NCI-H82 (cell line): ENCODE measurements around the gene NOS3.

Experiments
- DNase-seq: peaks from one replicate; lab custom pipeline; 2025; lab: John Stamatoyannopoulos, UW

Gene NOS3

DNA sequence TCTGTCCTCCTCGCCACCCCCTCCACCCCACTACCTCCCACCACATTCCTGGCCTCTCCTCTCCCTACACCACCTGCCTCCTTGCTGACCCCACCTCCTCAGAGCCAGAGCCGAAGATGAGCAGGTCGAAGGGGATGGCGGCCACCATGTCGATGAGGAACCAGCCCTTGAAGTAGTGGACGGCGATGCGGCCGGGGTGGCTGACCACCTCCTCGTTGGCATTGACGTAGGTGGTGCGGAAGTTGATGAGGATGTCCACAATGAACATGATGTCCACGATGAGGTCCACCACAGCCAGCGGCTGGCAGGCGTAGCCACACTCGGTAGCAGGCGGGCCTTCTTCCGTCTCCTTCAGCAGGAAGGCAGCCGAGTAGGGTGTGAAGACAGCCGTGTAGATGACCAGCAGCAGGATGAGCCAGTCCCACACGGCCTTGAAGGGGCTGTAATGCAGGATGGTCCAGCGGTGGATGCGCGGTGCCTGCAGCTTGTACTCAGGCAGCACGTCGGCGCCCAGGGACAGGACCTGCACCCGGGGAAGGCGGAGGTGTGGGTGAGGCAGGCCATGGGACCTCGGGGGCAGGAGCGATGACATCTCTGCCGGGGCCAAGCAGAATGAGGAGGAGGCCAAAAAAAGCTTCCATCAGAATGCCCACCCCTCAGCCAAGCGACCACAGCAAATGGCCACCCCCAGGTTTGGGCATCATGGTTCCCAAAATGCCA, 38.3 kb upstream of the NOS3 start:
- DNase-seq: no peak

DNA sequence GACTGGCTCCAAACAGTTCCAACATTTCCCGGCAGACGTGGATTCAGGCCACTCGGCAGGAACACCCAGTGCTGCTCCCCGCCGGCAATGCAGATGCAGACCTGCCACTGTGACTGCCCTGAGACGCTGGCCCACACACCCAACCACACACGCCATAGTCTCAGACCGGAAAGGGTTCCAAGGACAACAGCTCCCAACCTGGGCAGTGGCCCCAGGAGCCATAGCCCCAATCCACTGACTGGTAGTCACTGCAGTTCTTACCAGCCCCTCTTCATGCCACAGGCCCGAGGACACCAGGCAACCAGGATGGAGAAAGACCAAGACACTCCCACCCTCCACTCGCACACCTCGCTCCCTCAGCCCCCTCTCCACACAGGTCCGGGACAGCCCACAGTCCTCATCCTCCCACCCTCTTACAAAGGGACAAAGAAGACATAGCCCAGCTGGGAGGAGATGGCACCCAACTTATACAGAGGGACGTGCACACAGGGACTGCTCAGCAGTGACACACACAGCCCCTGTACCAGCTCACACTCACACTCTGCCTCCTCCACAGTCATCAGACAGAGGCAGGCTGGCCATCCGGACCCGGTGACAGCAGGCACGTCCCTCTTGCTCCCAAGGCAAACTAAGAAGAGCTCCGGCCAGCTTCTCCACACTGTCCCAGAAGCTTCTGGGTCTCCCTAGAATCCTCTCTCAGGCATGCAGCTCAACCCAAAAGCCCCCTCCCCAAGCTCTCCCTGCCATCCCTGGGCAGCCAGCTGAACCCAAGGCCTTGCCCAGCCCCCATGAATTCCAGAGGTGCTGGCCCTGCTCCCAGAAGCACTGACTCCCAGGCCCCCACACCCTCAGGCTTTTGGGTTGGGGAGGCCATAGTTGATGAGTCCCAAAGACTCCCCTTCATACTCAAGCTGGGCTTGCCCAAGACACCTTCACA, 37.5 kb upstream of the NOS3 start:
- no peak for DNase-seq

DNA sequence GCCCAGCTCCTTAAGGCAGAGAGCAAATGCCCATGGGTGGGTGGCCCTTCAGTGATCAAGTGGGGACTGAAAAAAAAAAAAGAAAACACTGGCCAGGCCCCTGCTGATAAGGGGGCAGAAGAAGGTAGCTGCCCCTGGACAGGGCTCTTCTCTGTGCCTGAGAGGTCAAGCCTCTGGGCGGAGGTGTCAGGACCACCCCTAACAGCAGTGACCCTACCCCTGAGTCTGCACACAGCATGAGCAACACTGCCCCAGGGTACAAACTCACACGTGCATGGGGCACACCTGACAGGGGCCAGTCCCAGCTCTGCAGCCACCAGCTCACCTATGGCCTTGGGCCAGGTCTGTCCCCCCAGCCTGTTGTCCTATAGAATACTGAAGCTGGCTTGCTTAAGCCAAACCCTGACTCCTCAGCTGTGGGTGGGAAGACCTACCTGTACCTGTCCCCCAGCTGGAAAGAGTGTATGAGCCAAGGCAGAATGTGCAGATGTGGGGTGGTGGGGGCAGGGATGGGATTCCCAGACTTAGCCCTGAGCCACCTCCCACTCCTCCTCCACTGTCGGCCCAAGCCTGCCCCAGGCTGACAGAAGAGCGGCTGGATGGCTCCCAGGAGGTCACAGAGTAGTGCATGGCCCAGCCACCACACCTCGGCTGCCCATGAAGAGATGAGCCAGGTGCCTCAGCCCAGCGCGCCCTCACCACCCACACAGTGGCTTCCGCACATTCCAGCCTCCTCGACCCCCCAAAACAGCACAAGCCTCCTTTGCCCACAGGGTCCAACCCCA, 36.4 kb upstream of the NOS3 start:
- DNase-seq: no peak

DNA sequence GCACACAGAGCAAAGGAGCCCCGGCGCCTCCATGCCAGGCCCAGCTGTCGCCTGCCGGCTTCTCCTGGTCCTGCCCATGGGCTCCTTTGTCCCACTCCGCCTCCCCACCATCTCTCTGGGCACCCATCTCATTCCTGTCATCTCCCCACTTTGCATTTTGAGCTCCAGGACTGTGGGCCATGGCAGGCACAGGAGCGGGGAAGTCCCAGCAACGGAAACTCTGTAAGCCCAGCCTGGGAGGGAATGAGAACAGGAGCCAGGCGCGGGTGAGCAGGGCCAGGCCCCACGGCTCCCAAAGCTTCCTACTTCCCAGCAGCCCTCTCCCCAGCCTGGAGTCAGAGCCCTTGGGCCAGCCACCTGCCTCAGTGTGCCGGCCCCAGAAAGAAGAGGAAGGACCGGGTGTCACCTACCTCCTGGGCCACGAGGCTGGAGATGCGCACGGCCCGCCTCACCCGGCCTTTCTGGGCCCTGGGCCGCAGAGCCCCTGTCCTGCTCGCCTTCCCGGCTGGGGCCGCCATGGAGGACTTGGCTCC, 35.8 kb upstream of the NOS3 start:
- no peak for DNase-seq

DNA sequence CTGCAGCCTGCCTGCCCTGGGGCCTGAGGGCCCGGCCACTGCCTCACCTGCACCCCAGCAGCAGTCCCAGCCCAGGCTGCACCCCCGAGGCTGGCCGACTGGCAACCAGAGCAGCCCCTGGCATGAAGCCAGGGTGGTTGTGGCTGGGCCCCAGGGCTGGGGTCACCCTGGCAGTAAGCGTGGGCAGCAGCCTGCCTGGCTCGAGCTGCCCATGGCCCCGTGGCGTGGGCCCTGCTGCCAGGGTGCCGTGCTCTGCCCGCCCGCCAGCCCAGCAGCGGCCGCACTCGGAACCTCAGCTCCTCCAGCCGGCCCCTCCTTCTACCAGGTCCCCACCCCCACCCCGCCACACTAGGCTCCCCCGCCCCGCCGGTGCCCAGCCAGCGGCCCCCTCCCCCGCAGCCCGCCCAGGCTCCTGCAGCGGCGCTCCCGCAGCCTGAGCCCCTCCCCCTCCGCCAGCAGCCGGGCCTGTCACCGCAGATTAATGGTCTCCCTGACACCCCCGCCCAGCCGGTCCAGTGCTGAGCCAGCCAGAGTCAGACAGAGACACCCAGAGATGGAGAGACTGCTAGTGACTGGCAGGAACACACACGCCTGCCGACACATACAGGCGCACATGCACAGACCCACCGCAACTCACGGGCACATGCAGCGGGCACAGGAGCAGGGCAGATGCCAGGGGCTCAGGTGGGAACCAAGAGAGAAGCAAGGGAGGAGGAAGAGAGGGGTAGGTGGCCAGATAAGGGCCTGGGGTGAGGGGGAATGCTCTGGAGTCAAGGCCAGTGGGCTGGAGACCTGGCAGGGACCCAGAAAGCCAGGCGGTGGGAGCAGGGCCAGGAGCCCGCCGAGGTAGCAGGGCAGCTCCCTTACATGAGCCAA, 35.1 kb upstream of the NOS3 start:
- peak; percentile 93 for DNase-seq

DNA sequence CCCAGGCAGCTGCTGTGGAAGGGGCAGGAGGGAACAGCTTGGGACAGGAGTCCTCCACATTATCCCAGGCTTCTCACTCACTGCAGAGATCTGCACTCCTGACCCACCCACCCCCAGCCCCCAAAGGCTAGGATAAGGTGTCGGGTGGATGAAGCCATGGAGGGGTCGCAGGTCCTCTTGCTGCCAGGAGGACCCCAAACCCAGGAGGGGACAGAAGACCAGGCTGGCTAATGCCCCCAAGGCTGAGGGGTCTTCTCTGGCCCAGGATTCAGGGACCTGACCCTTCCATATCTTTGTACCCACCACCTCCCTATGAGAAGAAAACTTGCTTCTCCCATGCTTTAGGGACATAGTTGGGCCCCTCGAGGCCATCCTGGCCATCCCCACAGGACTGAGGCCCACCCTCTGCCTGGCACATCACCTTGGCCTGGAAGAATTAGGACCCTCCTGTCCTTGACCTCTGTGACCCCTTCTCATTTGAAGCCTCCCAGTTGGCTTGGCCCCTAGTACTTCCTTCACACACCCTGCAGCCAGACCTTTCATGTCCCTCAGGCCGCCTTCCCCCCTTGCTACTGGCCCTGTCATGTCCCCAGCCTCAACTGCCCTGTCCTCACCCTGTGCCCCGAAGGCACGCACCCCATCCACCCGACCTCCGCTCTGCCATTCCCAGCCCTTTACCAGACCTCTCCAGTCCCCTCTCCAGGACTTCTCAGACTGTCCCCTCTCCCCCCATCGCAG, 34.3 kb upstream of the NOS3 start:
- DNase-seq: no peak

DNA sequence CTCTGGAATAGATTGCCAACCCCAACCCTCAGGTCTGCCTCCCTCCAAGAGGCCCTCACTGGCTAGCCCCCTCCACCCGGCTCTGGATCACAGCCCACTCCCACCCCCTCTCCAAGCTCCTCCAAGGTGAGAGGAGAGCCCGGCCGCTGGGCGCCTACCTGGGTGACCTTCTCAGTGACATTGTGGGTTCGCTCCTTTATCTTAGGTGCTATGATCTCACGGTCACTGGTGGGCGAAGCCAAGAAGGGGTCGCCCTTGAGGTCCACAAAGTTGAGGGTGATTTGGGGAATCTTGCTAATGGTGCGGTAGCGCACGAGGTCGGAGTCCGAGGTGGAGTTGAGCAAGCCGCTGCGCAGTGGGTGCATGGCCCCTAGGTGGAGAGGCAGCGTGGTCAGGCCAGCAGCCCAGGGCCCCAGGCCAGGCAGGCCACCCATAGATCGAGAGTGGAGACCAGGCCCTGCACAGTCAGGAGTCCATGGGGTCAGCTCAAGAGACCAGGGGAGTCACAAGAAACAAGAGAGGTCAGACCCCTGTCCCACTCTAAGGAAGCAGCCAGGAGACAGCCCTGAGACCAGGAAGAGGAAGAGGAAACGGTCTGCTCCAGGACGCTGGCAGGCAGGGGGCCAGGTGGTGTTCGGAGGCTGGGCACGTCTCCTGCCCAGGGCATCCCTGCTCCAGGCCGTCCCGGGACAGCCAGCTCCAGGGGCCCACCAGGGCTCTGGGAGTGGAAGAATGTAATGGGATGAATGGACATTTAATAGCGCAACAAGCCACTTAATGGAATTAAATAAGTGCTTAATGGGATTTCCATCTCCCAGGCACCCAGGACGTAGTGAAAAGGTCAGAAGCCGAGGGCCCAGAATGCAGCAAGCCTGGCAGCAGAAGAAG, 33.4 kb upstream of the NOS3 start:
- DNase-seq: peak; percentile 93

DNA sequence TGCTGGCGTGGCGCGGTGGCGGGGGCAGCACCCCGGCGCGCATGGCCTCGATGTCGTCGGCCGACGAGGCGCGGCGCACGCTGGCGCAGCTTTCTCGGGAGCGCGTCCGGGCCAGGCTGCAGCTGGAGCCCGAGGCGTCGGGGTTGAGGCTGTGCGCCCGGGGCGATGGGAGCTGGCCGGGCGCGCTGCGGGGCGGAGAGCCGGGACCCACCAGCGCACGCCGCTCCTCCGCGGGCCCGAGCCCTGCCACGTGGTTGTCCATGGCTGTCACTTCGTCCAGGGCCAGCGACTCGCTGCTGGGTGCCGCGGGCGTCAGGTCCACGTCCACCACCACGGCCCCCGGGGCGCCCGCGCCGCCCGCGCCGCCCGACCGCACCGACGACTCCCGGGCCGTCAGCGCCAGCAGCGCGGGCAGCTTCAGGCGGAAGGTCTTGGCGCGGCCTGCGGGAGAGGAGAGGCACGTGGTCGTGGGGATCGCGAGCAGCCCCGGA, 32.7 kb upstream of the NOS3 start:
- no peak for DNase-seq

DNA sequence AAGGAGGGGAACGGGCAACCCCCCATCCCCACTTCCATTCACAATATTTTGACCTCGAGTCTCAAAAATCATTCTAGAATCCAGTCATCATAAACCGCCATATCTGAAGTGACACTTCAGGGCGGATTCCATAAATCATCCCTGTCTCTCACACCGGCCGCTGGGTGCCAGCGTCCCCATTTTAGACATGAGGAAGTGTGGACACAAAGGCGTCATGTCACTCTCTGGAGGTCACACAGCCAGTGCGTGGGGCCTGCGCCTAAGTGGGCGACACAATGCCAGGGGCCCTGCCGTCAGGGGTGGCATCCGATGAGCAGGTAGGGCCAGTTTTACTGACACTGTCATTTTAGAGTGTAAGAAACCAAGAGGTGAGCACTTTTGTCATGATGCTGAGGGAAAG, 32.2 kb upstream of the NOS3 start:
- no peak for DNase-seq

DNA sequence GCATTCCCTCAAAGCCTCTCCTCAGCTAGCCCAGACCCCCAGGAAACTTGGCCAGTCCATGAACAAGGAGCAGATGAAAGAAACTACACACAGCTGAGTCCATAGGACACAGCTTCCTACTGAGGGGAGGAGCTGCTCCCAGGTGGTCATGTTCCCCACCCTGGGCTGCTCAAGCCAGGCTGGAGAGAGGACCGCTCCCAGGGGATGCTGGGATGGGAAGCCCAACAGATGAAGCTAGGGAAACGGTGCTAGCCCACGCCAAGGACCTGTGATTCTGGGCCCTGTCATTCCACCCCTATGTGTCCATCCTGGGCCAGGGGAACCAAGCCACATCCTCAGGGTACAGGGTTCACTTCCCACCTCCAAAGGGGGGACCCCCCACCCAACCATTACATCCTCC, 31.7 kb upstream of the NOS3 start:
- DNase-seq: no peak

DNA sequence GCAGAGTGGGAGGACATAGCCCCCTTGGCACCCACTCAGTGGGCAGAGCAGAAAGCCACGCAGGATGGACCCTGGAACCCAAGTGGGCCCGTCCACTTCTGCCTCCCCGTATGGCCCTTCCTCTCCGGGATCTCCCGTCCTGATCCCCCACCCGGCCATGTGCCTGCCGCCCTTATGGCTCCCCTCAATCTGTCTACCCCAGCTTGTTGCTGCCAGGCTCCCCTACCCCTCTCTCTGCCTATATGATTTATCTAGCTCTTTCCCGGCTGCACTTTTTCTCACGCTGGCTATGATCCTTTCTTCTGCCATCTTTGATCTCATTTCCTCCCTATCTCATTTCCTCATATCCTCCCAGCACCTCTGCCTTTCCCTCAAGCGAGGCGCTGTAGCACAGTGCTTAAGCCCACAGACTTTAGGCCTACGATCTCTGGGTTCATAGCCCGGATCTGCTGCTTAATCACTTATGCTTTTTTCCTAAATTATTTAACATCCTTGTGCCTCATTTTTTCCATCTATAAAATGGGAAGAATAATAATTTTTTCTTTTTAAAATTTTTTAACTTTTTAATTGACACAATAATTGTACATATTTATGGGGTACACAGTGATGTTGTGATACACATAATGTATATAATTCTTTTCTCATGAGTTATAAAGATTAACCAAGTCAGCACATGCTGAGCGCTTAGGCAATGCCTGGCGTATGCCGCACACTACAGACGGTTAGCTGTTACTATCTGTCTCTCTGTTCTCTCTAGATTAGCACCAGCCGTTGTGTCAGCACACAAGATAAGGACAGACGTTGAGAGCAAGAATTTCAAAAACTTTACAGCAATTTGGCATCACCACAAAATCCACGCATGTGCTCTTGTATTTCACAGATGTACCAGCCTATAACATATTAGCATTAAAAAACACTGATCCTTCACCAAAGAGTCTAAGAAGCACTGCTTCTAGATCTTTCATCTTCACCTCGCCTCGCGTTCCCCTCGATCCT, 30.8 kb upstream of the NOS3 start:
- no peak for DNase-seq

DNA sequence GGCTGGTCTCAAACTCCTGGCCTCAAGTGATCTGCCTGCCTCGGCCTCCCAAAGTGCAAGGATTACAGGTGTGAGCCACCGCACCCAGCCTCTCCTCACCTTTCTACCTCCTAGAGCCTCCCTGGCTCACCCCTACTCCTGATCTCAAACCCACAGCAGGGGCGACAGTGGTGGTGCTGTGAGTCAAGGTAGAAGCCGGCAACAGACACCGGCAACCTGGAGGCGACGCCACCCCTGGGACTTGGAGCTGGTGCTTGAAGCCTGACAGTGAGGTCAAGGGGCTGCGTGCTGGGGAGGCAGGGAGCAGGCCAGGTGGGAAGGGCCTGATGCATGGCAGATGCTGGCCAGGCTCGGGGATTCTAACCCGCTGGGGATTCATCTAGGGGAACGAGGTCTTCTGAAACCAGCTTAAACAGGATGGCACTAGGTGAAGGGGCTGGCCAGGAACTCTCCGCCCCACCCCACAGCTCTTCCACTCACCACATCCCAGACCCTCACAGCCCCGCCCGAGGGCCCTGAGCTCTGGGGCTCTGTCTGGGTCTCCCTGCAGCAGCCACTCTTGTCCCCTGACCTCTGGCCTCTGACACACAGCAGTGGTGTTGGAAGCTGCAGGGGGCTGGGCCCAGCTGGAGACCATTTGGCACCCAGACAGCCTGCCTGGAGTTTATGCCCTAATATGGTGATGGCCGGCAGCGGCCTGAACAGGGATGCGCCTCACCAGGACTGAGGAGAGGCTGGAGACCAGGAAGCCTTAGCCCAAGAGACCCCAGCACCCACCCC, 29.1 kb upstream of the NOS3 start:
- DNase-seq: no peak

DNA sequence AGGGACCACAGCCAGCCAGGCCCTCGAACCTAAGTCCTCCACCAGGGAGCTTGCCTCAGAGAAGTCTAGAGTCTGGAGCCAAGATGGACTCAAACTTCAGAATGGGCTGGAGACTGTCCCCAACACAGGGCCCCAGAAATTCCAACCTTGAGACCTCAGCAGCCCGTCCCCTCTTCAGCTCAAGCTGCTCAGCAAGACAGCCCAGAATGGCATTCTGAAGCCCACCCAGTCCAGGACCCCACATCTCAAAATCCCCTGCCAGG, 28.6 kb upstream of the NOS3 start:
- no peak for DNase-seq

DNA sequence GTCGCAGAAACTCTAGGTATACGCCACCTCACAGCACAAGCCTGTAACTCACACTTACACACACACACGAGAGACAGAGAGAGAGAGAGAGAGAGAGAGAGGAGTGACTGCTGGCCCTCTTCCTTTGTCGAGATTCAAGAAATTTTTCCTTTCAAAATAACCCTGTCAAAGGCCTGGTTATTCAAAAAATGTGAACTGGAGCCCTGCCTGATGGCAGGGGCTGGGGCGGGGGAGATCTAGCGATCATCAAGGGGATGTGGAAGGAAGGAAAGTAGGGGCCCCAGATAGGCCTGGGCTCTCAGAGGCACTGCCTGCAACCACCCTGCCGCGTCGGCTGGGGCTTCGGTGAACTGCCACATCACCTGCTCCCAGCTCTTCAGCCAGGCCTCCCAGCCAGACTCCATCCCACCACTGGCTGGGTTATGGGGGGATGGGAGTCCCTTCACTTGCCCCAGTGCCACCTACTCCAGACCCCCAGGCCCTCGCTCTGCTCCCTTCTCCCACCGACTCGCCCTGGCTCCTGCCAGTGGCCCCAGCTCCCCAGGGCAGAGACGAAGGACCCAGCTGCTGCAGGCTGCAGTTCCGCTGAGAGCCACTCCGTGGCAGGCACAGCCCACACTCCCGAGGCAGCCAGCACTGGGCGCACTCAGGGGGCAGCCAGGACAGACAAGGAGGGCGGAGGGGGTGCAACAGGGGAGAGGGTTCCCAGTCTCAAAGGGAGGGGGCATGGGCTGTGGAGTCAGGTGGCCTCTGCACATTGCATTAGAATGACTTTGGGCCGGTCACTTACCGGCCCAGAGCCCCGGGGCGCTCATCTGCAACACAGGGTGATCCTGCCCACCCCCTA, 28.0 kb upstream of the NOS3 start:
- DNase-seq: peak; percentile 73

DNA sequence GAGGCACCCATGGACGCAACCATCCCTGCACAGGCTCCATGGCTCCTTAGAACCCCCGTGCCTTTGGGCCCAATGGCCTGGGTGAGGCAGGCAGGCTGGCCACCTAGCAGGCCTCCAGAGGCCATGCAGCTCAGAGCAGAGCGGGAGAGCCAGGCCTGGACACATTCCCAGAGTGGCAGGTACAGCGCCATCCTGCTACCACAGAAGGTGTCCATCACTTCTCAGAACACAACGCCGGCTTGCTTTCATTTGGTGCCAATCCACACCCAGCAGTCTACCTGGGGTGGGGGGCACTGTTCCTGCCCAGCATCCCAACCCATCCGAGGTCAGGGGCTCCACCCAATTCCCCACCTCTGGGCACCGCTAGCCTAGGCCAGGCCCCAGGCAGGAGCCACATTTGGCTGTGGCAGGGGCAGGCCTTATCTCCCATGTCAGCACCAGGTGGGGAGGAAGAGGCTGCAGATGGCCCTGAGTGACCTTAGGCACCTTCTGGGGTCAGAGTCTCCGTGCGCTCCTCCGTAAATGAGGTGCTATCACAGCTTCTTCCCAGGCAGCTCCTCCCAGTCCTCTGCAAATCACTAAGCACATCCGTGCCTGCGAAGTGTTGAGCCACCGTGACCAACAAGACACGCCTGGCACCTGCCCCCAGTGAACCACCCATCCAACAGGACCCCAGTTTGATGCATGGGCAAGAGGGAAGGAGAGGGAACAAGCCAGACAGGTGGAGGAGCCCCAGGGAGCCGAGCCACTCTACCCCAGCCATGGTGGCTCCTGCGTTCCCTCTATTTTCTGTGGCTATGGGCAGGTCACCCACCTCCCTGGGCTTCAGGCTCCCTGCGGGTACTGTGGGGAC, 26.9 kb upstream of the NOS3 start:
- no peak for DNase-seq
